Measurements from ENCODE around the gene CPM.

CPM gene

DNA sequence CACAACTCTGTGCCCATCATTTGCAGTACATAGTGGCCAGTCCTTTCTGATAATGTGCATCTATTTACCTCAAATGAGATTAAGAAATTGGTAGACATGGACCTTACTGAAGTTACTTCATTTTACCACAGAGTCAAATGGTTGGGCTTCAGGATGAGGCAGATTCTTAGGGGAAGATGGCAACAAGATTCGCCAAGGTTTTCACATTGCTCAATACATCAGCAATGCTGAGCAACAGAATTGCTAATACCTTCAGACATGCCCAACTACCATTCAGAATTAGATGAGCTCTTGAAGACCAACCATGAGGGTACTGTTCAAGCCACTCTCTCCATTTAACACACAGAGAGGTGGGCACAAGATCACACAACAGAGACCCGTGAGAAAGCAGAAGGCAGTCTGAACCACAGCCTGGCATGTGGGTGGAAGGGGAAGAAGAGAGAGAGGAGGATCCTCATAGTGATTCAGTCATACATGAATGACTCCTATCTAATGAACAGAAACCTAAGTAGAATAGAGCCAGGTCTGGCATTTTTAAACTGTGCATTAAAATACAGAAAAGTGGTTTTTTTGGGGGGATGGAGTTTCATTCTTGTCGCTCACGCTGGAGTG lies 28.5 kb downstream of the CPM start:
- DNase-seq (ENCODE audit: low read depth in 2 of 2): no peak

DNA sequence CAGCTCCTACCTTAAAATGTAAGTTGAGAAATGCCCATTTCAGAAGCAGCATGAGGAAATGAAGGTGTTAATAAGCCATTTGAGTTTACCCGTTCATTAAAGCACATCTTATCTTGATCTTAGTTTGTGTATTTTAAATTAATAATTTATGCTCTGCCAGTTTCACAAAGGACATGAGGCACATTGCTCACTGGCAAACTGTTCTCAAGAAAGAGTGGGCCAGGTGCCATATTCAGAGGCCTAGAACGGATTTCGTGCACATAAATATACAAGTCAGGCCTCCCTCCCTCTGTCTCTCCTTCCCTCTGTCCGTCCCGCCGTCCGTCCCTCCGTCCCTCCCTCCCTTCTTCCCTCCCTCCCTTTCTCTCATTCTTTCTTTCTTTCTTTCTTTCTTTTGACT lies 29.5 kb downstream of the CPM start:
- DNase-seq (ENCODE audit: low read depth in 2 of 2): no peak

DNA sequence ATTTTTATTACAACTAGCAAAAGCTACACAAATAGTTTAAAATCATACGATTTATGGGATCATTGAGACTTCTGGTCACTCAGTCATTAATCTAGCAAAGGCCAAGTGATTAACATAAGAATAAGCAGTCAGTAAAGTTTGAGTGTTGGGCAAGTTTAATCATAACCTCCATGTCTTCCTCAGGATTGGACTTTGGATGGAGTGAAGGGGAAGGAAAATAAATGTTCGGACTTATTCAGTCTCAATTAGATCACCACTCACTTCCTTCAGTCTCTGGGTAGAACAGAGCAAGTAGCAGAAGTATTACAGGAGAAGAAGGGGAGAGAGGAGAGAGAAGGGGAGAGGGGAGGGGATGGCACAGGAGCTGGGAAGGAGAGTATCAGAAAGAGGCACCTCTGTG lies 31.4 kb downstream of the CPM start:
- no peak for DNase-seq (ENCODE audit: low read depth in 2 of 2)

DNA sequence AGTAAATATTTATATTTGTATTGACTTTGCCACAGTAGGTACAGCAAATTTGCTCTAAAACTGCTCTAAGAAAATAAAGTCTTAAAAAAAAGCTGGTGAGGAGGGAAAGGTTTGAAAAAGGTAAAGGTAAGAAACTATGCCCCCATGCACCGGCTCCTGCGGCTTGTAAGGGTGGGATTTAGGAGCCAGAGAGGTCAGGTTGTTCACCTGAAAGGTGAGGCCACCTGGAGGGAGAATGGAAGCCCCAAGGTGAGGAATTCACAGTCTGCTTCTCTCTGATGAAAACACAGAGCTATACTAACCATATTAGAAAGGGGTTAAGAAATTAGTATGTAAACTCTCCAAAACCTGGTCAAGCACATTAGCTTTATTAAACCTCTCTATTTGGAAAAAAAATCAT lies 31.8 kb downstream of the CPM start:
- no peak for DNase-seq (ENCODE audit: low read depth in 2 of 2)

DNA sequence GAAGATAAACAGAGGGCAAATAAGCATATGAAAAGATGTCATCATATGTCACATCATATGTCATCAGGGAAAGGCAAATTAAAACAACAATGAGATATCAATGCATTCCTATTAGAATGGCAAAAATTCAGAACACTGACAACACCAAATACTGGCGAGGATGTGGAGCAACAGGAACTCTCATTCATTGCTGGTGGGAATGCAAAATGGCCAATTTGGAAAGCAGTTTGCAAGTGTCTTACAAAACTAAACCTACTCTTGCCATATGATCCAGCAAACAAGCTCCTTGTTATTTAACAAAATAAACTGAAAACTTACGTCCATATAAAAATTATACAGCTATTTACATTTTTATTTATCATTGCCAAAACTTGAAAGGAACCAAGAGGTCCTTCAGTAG lies 32.7 kb downstream of the CPM start:
- no peak for DNase-seq (ENCODE audit: low read depth in 2 of 2)

DNA sequence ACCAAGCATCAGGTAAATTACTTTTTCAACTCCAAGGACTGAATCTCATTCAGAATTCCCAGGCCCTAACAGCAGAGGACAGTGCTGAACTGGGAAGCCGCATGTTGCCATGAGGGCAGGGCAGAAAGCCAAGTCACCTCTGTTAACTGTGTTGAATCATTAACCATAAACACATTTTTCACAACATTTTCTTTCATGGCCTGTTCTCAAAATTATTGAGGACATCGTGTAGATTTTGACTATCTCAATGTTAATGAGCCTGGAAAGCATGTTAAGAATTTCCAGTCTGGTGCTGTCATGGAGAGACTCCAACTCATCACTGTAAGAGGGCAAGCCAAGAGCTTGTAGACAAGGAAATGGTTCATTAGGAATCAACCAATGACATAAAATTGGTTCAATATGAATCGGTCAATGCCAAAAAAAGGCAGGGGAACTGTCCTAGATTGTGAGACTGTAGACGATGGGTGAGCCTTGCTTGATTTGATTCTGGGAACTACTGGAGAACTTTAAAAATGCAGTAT lies 33.7 kb downstream of the CPM start:
- no peak for DNase-seq (ENCODE audit: low read depth in 2 of 2)

DNA sequence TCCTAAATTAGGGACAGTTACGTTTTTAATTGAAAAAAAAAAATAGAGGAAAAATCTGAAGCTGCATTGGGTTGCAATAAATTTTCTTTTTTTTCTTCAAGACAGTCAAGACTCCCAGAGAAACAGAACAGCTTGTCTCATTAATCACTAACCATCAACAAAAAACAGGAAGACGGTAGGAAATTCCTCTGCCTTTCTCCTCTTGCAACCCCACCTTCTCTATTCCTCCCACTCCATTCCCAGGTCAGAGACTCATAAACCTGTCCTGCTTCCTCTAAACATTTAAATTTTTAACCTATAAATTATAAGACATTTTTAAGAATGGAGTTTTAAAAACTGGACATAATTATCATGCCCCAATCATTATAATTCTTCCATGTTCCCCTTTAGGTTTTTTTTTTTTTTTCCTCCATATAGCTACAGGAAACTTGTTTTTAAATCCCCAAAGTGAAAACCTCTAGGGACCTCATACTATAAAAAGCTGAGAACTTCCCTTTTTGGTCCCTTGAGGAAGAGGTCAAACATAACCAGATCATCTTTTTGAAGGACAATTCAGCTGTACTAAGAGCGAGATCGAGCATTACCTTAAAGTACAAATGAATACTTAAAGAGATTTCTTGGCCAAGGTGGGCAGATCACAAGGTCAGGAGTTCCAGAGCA lies 36.0 kb downstream of the CPM start:
- DNase-seq (ENCODE audit: low read depth in 2 of 2): no peak

DNA sequence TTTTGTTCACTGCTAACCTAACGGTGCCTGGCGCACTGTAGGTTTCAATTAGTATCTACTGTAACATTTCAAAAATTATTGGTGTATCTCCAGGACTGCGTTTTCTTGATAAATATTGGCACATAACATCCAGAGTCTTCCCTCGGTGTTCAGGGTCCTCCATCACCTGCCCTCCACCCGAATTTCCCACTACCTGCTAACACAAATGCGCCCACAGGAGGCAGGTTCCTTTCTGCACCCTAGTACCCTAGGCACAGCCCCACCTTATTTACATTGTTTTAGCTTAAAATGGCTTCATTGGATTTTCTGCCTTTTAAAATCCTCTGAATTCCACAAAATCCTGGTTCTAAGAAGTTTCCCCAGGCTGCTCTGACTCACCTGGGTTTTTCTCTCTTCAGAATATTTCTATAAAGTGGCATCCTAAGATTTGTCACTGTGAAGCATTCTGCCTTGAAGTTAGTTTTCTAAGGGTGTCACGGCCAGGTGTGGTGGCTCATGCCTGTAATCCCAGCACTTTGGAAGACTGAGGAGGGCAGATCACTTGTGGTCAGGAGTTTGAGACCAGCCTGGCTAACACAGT lies 38.6 kb downstream of the CPM start:
- no peak for DNase-seq (ENCODE audit: low read depth in 2 of 2)

DNA sequence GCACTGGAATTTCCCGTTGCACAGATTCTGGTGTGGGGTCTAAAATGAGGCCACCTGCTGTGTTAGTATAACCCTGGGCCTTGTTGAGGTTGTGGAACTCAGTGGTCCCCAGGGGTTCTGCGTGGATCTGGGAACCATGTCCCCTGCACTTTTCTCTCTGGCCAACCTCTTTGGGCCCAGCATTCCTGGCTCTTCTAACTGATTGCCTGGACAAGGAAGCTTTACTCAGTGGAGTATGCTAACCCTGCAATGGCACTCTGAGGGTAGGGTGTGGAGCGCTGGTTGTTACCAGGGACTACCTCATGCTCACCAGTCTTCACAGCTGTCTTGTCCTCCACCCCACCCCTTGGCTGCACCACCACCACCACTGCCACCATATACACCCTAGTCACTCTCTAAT lies 39.2 kb downstream of the CPM start:
- no peak for DNase-seq (ENCODE audit: low read depth in 2 of 2)

DNA sequence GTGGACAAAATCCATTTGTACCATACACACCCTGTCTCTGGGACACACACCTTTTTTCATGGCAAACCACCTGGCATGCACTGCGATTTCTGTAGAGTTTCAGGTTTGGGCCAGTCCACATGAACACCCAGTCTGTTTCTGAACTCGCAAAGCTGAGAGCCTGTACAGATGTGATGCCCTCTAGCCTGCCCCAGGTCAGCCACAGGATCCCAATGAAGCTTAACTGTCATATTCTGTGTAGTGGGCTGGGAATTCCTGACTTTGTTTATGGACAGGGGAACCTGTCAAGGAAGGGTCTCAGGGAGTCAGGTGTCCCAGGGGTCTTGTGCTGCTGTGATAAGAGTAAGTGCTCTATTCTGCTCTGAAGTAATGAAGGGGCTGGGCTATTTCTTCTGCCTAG lies 39.8 kb downstream of the CPM start:
- DNase-seq (ENCODE audit: low read depth in 2 of 2): no peak

DNA sequence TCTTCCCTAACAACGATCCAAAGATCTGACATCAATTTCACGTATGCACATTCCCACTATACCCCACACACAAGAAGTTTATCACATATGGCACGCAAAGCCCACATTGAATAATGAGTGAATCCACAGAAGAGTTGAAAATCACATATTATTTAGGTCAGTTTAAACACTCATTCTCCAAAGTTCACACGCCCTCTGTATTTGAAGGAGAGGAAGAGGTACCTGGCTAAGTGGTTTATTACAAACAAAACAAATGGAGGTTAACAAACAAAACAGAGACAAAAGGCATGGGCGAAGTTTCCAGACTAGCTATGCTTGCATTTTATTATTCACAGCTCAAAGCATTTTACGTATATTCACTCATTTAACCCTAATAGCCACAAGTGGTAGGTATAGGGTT lies 41.8 kb downstream of the CPM start:
- DNase-seq (ENCODE audit: low read depth in 2 of 2): no peak

DNA sequence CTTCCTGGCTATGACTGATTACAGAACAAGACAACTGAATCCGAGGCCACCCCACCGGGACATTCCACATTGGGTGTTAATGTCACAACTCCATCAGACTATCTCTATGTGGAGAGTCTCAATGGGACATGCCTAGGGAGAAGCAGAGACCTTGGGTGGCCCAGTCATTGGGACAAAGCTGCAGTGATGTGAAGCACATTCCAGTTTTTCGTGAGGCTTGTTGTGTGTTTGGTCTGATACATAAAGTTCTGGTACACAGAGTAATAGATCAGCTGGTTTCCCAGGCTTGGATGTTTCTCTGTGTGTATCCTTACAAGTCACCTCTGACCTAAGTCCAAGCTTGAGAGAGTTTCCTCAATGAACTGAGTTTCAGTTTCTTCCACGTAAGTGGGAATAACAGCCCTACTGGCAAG lies 42.3 kb downstream of the CPM start:
- DNase-seq (ENCODE audit: low read depth in 2 of 2): no peak

DNA sequence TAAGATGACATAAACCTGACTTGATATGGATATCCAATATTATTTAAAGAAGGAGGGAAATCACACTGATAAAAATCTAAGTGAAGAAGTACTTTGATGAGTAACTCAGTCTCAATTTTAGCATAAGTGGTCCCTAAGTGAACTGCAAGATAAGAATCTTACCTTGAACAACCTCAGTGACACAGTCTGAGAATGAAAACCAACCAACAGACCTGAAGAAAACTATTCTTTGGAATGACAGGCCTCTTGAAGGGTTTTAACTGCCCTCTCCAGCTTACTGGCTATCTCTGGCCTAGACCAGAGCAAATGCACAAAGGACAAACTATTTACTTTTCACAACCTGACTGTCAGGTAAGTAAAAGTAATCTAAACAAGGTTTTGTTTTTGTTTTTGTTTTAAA lies 44.7 kb downstream of the CPM start:
- DNase-seq (ENCODE audit: low read depth in 2 of 2): no peak

DNA sequence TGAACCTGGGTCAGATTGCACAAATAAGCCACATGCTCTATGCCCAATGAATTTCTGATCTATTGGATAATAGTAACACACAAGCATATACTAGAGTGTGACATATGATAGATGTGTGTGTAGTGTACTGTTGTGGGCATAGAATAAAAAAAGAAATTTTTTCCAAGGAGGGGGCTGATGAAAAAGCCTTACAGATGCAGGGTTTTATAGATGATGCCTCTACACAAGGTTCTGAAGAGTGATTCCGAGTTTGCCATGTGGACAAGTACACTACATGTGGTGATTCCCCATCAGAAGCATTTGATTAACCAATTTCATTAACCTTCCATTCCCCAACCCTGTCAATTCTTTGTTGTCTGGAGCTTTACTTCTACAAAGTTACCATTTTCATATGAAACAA lies 45.3 kb downstream of the CPM start:
- no peak for DNase-seq (ENCODE audit: low read depth in 2 of 2)

DNA sequence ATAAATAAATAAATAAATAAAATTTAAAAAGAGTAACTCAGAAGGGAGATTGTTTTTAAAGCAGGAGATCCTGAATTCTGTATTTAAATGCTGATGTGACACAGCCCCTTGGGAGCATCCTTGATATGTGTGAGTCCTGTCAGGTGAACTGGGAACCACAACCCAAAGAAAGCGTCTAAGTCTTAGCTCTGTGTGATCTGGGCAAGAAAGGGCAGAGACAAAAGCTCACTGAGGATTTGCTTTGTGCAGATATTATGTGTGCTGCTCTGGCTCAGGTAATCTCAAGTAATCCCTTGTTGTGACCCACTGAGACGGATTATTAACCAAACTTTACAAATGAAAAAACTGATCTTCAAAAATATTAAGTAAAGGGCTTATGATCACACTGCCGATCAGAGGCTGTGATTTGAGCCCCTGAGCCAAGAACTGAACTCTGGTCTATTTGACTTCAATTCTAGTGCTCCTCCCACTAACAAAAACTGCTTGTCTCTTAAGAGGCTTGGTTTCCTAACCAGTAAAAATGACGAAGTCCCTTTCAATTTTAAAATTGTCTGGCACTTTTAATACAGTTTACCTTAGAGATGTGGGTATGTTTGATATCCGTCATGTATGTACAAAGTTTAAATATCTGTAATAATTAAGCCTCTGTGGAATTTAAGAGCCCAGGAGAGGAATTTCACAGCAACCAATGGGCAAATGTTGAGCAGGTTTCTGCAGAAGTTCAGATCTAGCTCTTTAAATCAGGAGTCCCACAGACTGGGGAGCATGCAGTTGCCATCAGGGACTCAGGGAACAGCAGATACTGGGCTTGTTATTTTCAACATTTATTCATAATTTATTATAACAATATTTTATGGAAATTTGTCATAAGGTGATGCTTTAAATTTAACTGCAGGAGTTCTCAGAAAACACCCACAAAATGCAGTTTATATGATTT lies 46.1 kb downstream of the CPM start:
- DNase-seq (ENCODE audit: low read depth in 2 of 2): no peak

DNA sequence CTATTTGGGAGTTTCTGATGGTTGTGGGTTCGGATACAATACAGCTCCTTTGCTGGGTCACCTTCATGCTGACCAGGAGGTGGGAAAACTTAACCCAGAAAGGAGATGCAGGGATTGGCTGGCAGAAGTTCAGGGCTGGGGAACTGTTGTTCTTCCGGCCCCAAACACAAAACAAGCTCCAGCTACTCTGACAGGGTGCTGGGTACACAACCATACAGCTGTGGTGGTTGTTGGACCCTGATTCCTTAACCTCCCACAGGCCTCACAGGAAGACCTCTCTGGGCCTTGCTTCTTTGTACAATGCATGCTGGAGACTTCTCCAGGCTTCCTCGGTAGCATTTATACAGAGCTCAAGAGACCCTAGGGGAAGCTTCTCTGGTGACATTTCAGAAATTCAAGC lies 47.6 kb downstream of the CPM start:
- DNase-seq (ENCODE audit: low read depth in 2 of 2): no peak

DNA sequence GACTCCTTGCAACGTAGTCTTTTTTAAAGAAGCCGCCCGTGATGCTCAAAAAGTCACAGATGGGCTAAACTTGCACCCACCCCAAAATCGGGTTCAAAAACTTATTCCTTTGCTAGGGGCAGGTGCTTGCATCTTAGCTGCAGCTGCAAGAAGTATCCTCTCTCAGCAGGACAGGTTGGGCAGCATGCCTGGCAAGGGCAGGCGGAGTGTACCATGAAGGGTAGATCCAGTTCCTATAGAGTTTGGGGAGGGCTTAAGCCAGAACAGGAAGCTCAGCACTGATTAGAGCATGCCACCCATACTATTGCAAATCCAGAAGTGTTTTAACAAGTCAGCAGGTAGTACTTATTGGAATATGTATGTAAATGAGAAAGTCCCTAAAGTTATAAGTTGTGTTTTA lies 48.7 kb downstream of the CPM start:
- no peak for DNase-seq (ENCODE audit: low read depth in 2 of 2)

DNA sequence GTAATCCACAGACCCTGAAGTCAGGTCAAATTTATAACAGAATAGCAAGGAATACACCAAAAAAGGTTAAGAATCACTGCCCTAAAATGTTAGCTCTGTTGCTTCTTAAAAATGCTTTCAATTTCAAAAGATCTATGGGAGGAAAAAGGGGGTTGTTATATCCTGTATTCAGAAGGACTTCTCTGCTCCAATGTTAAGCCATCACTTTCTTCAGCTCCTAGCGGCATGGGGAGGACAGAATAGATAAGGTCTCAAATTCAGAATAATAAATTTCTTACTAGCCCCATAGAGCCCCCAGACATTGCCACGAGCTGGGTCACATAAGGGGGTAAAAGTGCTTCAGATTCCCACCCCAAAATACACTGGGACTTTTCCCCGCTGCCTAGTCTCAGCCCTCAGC lies 49.8 kb downstream of the CPM start:
- no peak for DNase-seq (ENCODE audit: low read depth in 2 of 2)

DNA sequence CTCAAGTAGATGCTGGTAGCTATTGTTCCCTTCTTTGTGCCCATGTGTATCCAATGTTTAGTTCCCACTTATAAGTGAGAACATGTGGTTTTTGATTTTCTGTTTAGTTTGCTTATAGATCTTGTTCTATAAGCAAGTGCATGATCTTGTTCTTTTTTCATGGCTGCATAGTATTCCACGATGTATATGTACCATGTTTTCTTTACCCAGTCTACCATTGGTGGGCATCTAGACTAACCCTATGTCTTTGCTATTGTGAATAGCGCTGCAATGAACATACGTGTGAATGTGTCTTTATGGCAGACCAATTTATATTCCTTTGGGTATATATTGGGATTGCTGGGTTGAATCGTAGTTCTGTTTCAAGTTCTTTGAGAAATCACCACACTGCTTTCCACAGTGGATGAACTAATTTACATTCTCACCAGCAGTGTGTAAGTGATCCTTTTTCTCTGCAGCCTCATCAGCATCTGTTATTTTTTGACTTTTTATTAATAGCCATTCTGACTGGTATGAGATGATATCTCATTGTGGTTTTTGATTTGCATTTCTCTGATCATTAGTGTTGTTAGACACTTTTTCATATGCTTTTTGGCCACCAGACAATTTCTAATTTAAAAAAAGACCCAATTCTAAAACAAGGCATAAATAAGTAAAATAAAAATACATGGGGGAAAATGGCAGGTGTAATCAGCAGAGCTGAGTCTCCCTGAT lies 50.6 kb downstream of the CPM start:
- no peak for DNase-seq (ENCODE audit: low read depth in 2 of 2)

DNA sequence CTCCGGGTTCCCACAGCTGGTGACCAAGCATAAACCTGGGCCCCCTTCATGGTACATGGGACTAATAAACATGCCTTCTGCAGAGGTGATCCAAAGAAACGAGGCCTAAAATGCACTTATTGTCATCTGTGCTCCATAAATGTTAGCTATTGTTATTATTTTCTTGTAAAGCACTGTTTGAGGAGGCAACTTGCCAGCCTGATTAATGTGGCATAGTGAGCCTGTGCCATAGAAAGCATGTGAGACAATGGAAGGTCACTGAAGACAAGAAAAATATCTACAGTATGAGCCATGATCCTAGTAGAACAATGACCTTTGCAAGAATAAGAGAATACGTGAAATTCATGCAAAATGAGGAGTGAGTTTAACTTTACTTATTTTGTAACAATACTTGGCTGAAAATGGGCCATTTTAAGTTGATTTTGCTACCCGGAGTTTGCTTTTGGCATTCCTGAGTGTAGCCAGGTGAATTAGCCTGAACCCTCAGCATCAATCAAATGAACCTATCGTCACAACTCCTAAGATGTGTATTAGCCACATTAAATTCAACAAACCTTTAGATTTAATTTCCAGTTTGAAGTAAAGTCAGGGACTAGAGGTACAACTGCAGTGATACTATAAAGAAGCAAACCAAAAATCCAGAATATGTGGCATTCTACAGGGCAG lies 52.2 kb downstream of the CPM start:
- no peak for DNase-seq (ENCODE audit: low read depth in 2 of 2)

DNA sequence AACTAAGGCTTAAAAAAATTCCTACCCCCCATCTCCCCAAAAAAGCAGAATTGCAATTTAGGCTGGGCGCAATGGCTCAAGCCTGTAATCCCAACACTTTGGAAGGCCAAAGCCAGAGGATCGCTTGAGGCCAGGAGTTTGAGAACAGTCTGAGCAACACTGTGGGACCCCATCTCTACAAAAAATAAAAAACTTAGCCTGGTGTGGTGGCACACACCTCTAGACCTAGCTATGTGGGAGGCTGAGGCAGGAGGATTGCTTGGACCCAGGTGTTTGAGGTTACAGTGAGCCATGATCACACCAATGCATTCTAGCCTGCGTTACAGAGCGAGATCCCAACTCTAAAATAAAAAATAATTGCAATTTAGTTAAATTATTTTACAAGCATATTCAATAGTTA lies 54.1 kb downstream of the CPM start:
- DNase-seq (ENCODE audit: low read depth in 2 of 2): no peak
